ENCODE results near the gene TAF3. TPM values are rescaled to one million over a fixed set of nuclear protein-coding genes. Genes with fewer than 3 reads are reported as not detected.

The TAF3 gene
- total and polyA plus RNA-seq, 2 donors (not counting 1 experiment from before 2014, with no cell fraction given) = 7.0 to 20.1 TPM

- ATAC-seq (ENCODE audit: low read depth) (no peak), DNase-seq (no peak)
- Histone ChIP-seq H3K4me2 (replicated peaks; ENCODE audit: low read depth, low read length, poor library complexity, severe bottlenecking) (no peak overlapping the region), H3K27me3 (replicated peaks in 1 of 4; ENCODE audit: control extremely low read depth in 1 of 4, control insufficient read depth in 3 of 4, insufficient read depth in 4 of 4, low read length in 3 of 4) (no peaks in the 10 kb centered on the region), H3K36me3 (replicated peaks in 1 of 2; ENCODE audit: control extremely low read depth in 1 of 2, control insufficient read depth in 1 of 2, extremely low read depth in 1 of 2, insufficient read depth in 2 of 2, low read length in 1 of 2) (peaks cover 1 to 40% of the 10 kb centered on the region in 2 experiments), H3K27ac (ENCODE audit: low read length in 2 of 2) (no peak overlapping the region), H3K9me3 (ENCODE audit: control extremely low read depth in 1 of 3, control insufficient read depth in 2 of 3, insufficient read depth in 1 of 3, low read length in 2 of 3) (no peaks in the 10 kb centered on the region), H3K4me3 (ENCODE audit: control extremely low read depth in 1 of 5, extremely low read depth in 1 of 5, insufficient read depth in 1 of 5, low read depth in 2 of 5, low read length in 4 of 5) (no peak overlapping the region), H2AFZ (ENCODE audit: insufficient read depth, low read depth, low read length, poor library complexity, severe bottlenecking) (no peak overlapping the region), H3K79me2 (ENCODE audit: control insufficient read depth, insufficient read depth, low read length) (peaks cover 78% of the 10 kb centered on the region), H3K4me1 (ENCODE audit: control insufficient read depth in 2 of 2, insufficient read depth in 2 of 2, low read length in 2 of 2) (peaks cover 8 to 10% of the 10 kb centered on the region in 2 donors), H4K20me1 (ENCODE audit: control insufficient read depth, insufficient read depth, low read length, poor library complexity, severe bottlenecking) (peaks cover 9% of the 10 kb centered on the region), H3K9ac (ENCODE audit: low read length) (no peak overlapping the region)
- TF ChIP-seq CTCF (IDR thresholded peaks at IDR 0.05) (no peak), EZH2 (IDR thresholded peaks at IDR 0.05; ENCODE audit: borderline replicate concordance, insufficient read depth, low read depth, low read length, poor library complexity, severe bottlenecking) (no peak)
- Mint-ChIP-seq H3K27me3 (no peaks in the 10 kb centered on the region), H3K27ac (no peak overlapping the region), H3K4me3 (no peak overlapping the region), H3K4me1 (peaks cover 26% of the 10 kb centered on the region), H3K9me3 (ENCODE audit: insufficient read depth) (no peaks in the 10 kb centered on the region)
- POLR2A ChIA-PET = no interaction called here
- intact Hi-C loops (cut with micrococcal nuclease) = no loop called here
- no CpG with 5 or more reads among the region's 3 CpGs for WGBS (ENCODE audit: insufficient coverage)
- CTCF ChIA-PET = no interaction called here
Observed at GRCh38 chr10:7824251-7824650, 5.9 kb downstream of the TAF3 start.

DNA sequence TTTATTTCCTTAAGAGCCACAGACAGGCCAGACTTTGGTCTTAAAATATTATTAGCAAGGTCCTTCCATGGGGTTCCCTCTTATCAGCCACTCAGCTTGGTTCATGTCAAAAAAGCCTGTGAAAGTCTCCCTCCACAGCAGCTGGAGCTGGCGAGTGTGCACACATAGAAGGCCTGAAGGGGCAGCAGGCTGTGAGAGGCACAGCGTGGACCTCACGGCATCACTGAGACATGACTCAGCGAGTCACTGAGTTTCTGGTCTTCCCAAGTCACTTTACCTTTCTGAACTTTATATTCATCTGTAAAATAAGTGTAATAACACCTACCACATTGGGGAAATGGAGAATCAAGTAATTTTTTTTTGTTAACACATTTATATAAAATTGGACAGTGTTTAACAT lies 8.7 kb downstream of the TAF3 start:
- DNase-seq (no peak), ATAC-seq (ENCODE audit: low read depth) (no peak)
- Histone ChIP-seq H3K27me3 (replicated peaks in 1 of 4; ENCODE audit: control extremely low read depth in 1 of 4, control insufficient read depth in 3 of 4, insufficient read depth in 4 of 4, low read length in 3 of 4) (no peaks in the 10 kb centered on the region), H3K9ac (ENCODE audit: low read length) (no peak overlapping the region), H2AFZ (ENCODE audit: insufficient read depth, low read depth, low read length, poor library complexity, severe bottlenecking) (no peak overlapping the region), H4K20me1 (ENCODE audit: control insufficient read depth, insufficient read depth, low read length, poor library complexity, severe bottlenecking) (peaks cover 16% of the 10 kb centered on the region), H3K79me2 (ENCODE audit: control insufficient read depth, insufficient read depth, low read length) (peaks cover 75% of the 10 kb centered on the region), H3K4me2 (replicated peaks; ENCODE audit: low read depth, low read length, poor library complexity, severe bottlenecking) (no peak overlapping the region), H3K27ac (ENCODE audit: low read length in 2 of 2) (no peak overlapping the region), H3K9me3 (ENCODE audit: control extremely low read depth in 1 of 3, control insufficient read depth in 2 of 3, insufficient read depth in 1 of 3, low read length in 2 of 3) (no peaks in the 10 kb centered on the region), H3K4me3 (ENCODE audit: control extremely low read depth in 1 of 5, extremely low read depth in 1 of 5, insufficient read depth in 1 of 5, low read depth in 2 of 5, low read length in 4 of 5) (no peak overlapping the region), H3K4me1 (ENCODE audit: control insufficient read depth in 2 of 2, insufficient read depth in 2 of 2, low read length in 2 of 2) (no peaks in the 10 kb centered on the region), H3K36me3 (replicated peaks in 1 of 2; ENCODE audit: control extremely low read depth in 1 of 2, control insufficient read depth in 1 of 2, extremely low read depth in 1 of 2, insufficient read depth in 2 of 2, low read length in 1 of 2) (peaks cover 1 to 37% of the 10 kb centered on the region in 2 experiments)
- ChIA-PET CTCF (no interaction called here), POLR2A (no interaction called here)
- no peak for TF ChIP-seq EZH2 (IDR thresholded peaks at IDR 0.05; ENCODE audit: borderline replicate concordance, insufficient read depth, low read depth, low read length, poor library complexity, severe bottlenecking)
- TF ChIP-seq CTCF (IDR thresholded peaks at IDR 0.05) = no peak
- intact Hi-C loops (cut with micrococcal nuclease) = no loop called here
- no peak overlapping the region for H3K4me3 Mint-ChIP-seq
- no CpG with 5 or more reads among the region's 4 CpGs for WGBS (ENCODE audit: insufficient coverage)
- no peak overlapping the region for H3K27ac Mint-ChIP-seq
- H3K9me3 Mint-ChIP-seq (ENCODE audit: insufficient read depth) = no peaks in the 10 kb centered on the region
- peaks cover 20% of the 10 kb centered on the region for H3K4me1 Mint-ChIP-seq
- no peaks in the 10 kb centered on the region for H3K27me3 Mint-ChIP-seq
